Smooth muscle cell of the umbilical artery (primary cell): ENCODE measurements around the gene PURB. TPM values are rescaled to one million over a fixed set of nuclear protein-coding genes. Genes with fewer than 3 reads are reported as not detected.

Experiments
- total RNA-seq: library from RNA; depleted of rRNA; stranded (reverse); fragments of >200 nt; gene quantifications from 2 replicates; pipeline ENCODE4 v1.2.3, GENCODE V29; 2014

The PURB gene
- total RNA-seq: 30.6 and 43.1 TPM in 2 replicates

DNA sequence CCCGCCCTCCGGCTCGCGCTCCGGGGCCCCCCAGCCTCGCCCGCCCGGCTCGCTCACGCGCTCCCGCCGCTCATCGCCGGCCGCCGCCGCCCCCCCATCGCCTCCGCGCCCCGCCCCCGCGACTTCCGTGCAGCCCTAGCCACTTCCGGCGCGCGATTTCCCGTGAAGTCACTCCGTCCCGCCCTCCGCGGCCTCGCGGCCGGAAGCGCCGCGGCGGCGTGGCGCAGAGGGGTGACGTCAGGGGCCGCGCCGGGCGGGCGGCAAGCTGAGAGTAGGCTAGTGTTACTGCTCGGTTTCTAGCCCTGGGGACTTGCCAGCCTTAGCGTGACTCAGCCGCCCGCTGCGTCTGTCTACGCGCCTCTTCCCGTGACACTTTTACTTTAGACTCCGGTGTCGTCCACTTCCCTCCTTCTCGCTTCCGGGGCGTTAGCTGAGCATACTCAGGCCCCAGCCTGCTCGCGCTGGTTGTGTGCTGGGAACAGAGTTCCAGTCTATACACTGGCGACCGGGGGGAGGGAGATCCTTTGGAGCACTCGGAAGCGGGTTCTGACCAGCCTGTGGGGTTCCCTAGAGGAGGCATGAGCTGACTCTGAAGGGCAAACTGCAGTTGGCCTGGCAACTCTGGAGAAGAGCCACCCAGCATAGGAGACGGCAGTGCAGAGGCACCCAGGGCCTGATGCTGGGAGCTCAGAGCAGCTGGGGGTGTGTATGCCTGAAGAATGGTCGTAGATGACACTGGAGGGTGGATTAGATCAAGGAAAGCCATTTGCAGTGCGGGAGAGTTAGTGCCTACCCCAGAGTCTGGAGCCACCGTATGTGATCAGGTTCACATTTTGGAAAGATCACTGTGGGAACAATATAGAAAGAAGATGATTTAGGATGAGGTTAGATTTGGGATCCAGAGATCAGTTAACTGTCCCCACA lies at the start of gene PURB:
TSS of gene PURB (minus strand) at position 137 of the 924 bp plus-strand sequence. CDS start 182 bp downstream, outside the sequence.

DNA sequence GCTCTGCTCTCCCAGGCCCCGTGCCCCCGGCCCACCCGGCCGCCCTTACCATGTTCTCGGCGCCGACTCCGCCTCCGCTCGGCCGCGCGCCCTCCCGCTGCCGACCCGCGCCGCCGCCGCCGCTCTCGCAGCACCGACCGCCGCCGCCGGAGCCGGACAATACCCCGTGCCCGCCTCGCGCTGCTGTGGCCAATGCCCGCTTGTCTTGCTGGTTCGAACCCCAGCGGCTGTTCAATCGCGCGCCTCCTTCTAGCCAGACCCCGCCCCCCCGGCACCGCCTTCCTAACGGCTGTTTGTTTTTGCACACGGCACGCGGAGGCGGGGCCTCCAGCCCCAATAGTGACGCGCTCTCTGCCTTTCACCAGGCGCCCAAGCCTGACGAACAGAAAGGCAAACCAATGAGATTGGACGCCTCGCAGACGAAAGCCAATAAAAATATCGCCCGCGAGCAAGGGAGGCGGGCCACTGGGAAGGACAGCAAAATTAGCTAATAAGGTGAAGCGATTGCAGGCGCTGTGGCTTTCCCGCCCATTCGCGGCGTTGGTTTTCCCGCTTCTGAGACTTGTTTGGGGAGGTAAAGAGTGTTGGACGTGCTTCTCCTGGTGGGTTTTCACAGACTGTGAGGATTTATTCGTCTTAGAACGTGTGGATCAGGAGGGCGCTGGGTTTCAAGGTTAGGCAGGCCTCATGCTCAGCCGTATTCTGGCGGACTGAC lies 37.3 kb downstream of the PURB start, which contains the start of gene H2AZ2:
TSS of gene H2AZ2 (minus strand) at position 168 of the 715 bp plus-strand sequence. CDS start at position 52, 116 bp downstream.

Other genes starting within 250 kb of the PURB start
- gene ZMIZ2, start 136.7 kb downstream of the PURB start, total RNA-seq: 9.8 and 21.3 TPM in 2 replicates
- 1,673 and 2,143 TPM in 2 replicates for gene PPIA, start 88.8 kb downstream of the PURB start, total RNA-seq
- gene H2AZ2, start 37.4 kb downstream of the PURB start, total RNA-seq: 168 and 169 TPM in 2 replicates
- under 0.01 and 0.05 TPM in 2 replicates for gene MYO1G, start 93.5 kb upstream of the PURB start, total RNA-seq
- 43.9 and 62.5 TPM in 2 replicates for gene CCM2, start 114.7 kb upstream of the PURB start, total RNA-seq
- 1.2 and 7.4 TPM in 2 replicates for gene NACAD, start 203.4 kb upstream of the PURB start, total RNA-seq
- 52.9 and 54.1 TPM in 2 replicates for gene TBRG4, start 226.2 kb upstream of the PURB start, total RNA-seq